HCT116 (cell line): ENCODE results near the gene DUOXA1. TPM values are rescaled to one million over a fixed set of nuclear protein-coding genes. Genes with fewer than 3 reads are reported as not detected.

Source experiments
- ATAC-seq: fragments of 200-7000 bp; cut with Tn5 transposase; 2 replicates; pipeline ENCODE4 v1.9.1; 2020; ENCODE audit warnings: mild to moderate bottlenecking, moderate library complexity
- BruUV-seq: library from RNA; stranded (reverse); fragments of 400-500 nt; replicated peaks from 2 replicates; lab custom pipeline; 2021; lab: Mats Ljungman, UMichigan
- CTCF ChIA-PET: fragments of 300-600 bp; sonication (Branson Sonifier 250); formaldehyde crosslinking; loops from one replicate; lab custom pipeline; 2021; ENCODE audit warnings: antibody characterized with exemption; lab: Charles Lee
- POLR2A ChIA-PET: fragments of 300-600, 350-600 bp; sonication (Branson Sonifier 250); formaldehyde crosslinking; loops from one replicate; lab custom pipeline; 2021; ENCODE audit warnings: antibody characterized with exemption; lab: Charles Lee
- RAD21 ChIA-PET, 2 experiments: fragments of 300-600 bp; sonication (Branson Sonifier 250); formaldehyde crosslinking; loops; one replicate each; lab custom pipeline; 2023; ENCODE audit warnings: low total read pairs in 2 of 2; ENCODE audit not compliant: uncharacterized antibody in 2 of 2, unreplicated experiment in 2 of 2, low non-redundant PET in 1 of 2; lab: Charles Lee
- DNase-seq: peaks from one replicate; pipeline ENCODE4 v3.0.0-alpha.2; 2010; ENCODE audit warnings: low read depth, low spot score
- H2AFZ ChIP-seq: fragments of 200-600 bp; shearing (Covaris generic), sonication (generic); 2 replicates; pipeline ENCODE4 v1.6.1; 2017; ENCODE audit warnings: low read depth, mixed run types, mixed read lengths, antibody characterized with exemption, low read length; ENCODE audit not compliant: poor library complexity, severe bottlenecking
- H3K27ac ChIP-seq: 2 replicates; pipeline ENCODE4 v1.5.1; 2012; ENCODE audit warnings: low read depth, low read length
- H3K27me3 ChIP-seq: fragments of 200-600 bp; sonication (generic); 2 replicates; pipeline ENCODE4 v1.6.1; 2016; ENCODE audit warnings: mixed run types, low read length, mixed read lengths; ENCODE audit not compliant: insufficient read depth
- H3K36me3 ChIP-seq, 2 experiments: fragments of 200-500 bp in 1 of 2; fragments of 200-600 bp in 1 of 2; sonication (Bioruptor generic) in 1 of 2; sonication (generic) in 1 of 2; 2 replicates each; pipeline versions ENCODE4 v1.5.1 to v1.6.1; 2014 to 2016; ENCODE audit warnings: low read length in 2 of 2, inconsistent platforms in 1 of 2, mixed read lengths in 1 of 2, mixed run types in 1 of 2; ENCODE audit not compliant: insufficient read depth in 2 of 2, control insufficient read depth in 1 of 2
- H3K4me1 ChIP-seq, 2 experiments: fragments of 200-600 bp in 1 of 2; sonication (generic) in 1 of 2; 2 replicates each; pipeline versions ENCODE4 v1.5.1 to v1.6.1; 2012 to 2017; ENCODE audit warnings: low read length in 2 of 2, inconsistent platforms in 1 of 2, mild to moderate bottlenecking in 1 of 2, mixed read lengths in 1 of 2, mixed run types in 1 of 2, moderate library complexity in 1 of 2; ENCODE audit not compliant: insufficient read depth in 2 of 2, control insufficient read depth in 1 of 2
- H3K4me2 ChIP-seq: fragments of 200-600 bp; sonication (generic); 2 replicates; pipeline ENCODE4 v1.6.1; 2017; ENCODE audit warnings: mixed run types, low read length, mixed read lengths
- H3K4me3 ChIP-seq, 2 experiments: fragments of 200-600 bp in 1 of 2; sonication (generic) in 1 of 2; replicated peaks in 1 of 2; 2 replicates each; pipeline ENCODE4 v1.5.1; 2011 to 2016; ENCODE audit warnings: low read length in 2 of 2, control low read depth in 1 of 2, low read depth in 1 of 2, mild to moderate bottlenecking in 1 of 2, mixed read lengths in 1 of 2, mixed run types in 1 of 2
- H3K79me2 ChIP-seq: fragments of 200-600 bp; sonication (generic); 2 replicates; pipeline ENCODE4 v1.6.1; 2017; ENCODE audit warnings: mild to moderate bottlenecking, mixed run types, low read length, moderate library complexity, mixed read lengths; ENCODE audit not compliant: insufficient read depth
- H3K9ac ChIP-seq: fragments of 200-600 bp; sonication (generic); 2 replicates; pipeline ENCODE4 v1.6.1; 2016; ENCODE audit warnings: low read length, mixed read lengths
- H3K9me2 ChIP-seq: fragments of 200-600 bp; sonication (generic), shearing (Covaris generic); 2 replicates; pipeline ENCODE4 v1.6.1; 2017; ENCODE audit warnings: mixed run types, mild to moderate bottlenecking, moderate library complexity; ENCODE audit not compliant: insufficient read depth
- H3K9me3 ChIP-seq, 2 experiments: fragments of 200-500 bp in 1 of 2; fragments of 200-600 bp in 1 of 2; sonication (Bioruptor generic) in 1 of 2; sonication (generic) in 1 of 2; 2 replicates each; pipeline ENCODE4 v1.6.1; 2014 to 2017; ENCODE audit warnings: low read length in 2 of 2, mixed read lengths in 2 of 2, inconsistent platforms in 1 of 2, low read depth in 1 of 2, mild to moderate bottlenecking in 1 of 2, mixed run types in 1 of 2, moderate library complexity in 1 of 2; ENCODE audit not compliant: control insufficient read depth in 1 of 2, insufficient read depth in 1 of 2
- H4K20me1 ChIP-seq: fragments of 200-600 bp; sonication (generic), shearing (Covaris generic); 2 replicates; pipeline ENCODE4 v1.6.1; 2017; ENCODE audit warnings: mixed run types, mild to moderate bottlenecking, moderate library complexity; ENCODE audit not compliant: insufficient read depth
- EZH2 ChIP-seq: fragments of 200-600 bp; sonication (generic); IDR thresholded peaks from 2 replicates; pipeline ENCODE4 v1.6.1; 2017; ENCODE audit warnings: antibody characterized with exemption, mixed run types
- POLR2A ChIP-seq: IDR thresholded peaks from 2 replicates; pipeline ENCODE4 v1.7.0; 2011; ENCODE audit warnings: borderline replicate concordance; ENCODE audit not compliant: insufficient read depth, insufficient read length; ENCODE audit errors: extremely low read depth
- SIN3A ChIP-seq: IDR thresholded peaks from 2 replicates; pipeline ENCODE4 v1.6.1; 2012; ENCODE audit warnings: low read depth
- SP1 ChIP-seq: IDR thresholded peaks from 2 replicates; pipeline ENCODE4 v1.6.1; 2012; ENCODE audit warnings: low read depth
- YY1 ChIP-seq: IDR thresholded peaks from 2 replicates; pipeline ENCODE4 v1.6.1; 2011; ENCODE audit warnings: low read length, low read depth, moderate library complexity, mild to moderate bottlenecking; ENCODE audit not compliant: insufficient replicate concordance; ENCODE audit errors: extremely low read depth
- ZFX ChIP-seq: fragments of 450-650 bp; IDR thresholded peaks from 2 replicates; pipeline ENCODE4 v1.6.1; 2017
- ZNF274 ChIP-seq: fragments of 200-500 bp; sonication (Bioruptor generic); IDR thresholded peaks from 2 replicates; pipeline ENCODE4 v1.6.1; 2014; ENCODE audit warnings: mild to moderate bottlenecking, low read depth, low read length, inconsistent platforms
- intact Hi-C: fragments of 100-400 bp; cut with micrococcal nuclease; formaldehyde crosslinking; loops from 2 replicates; pipeline ENCODE4 v1.10.0; 2022
- total RNA-seq: library from RNA; stranded (reverse); gene quantifications from one replicate; pipeline ENCODE4 v1.2.1, GENCODE V29; 2021; ENCODE audit not compliant: unreplicated experiment
- TF ChIP-seq, protein P1 (sequence below), 3 experiments: fragments of 200-600 bp in 1 of 3; sonication (generic) in 1 of 3; IDR thresholded peaks in 2 of 3; conservative IDR thresholded peaks in 1 of 3; 2 replicates each; pipeline ENCODE4 v1.5.1; 2012 to 2017; ENCODE audit warnings: low read depth in 2 of 3, low read length in 2 of 3, antibody characterized with exemption in 1 of 3, borderline replicate concordance in 1 of 3, control low read depth in 1 of 3, mild to moderate bottlenecking in 1 of 3, mixed read lengths in 1 of 3, mixed run types in 1 of 3, moderate library complexity in 1 of 3; ENCODE audit not compliant: insufficient read depth in 1 of 3

Gene DUOXA1
- total RNA-seq, 1 experiment from 2014 or later, result 2.3 TPM

DNA sequence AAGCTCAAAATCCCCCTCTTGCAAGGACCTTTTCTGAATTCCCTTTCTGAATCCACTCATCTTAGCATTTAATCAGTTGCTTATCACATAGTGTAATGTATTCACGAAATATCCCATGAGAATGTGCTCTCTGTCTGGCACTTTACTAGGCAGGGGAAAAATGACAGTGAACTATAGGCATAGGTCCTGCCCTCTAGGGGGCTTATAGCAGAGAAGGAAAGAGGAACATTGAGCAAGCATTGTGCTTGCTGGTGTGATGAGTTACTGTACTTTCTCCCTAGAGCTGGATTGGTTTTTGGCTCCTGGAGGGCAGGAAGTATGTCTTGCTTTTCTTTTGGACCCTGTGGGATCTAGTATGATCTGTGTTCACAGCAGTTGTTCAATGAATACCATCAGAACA lies 42.2 kb downstream of the DUOXA1 start:
- Histone ChIP-seq H3K9ac (no peak overlapping the region), H3K27me3 (peaks cover 7% of the 10 kb centered on the region; the same call in 1 of the 2 replicates)
- no peak for TF ChIP-seq YY1
- TF ChIP-seq, all 23 proteins: peak for 0
- H3K4me2 ChIP-seq, result no peak overlapping the region
- H3K9me2 ChIP-seq, result no peaks in the 10 kb centered on the region
- peaks cover 0 to 7% of the 10 kb centered on the region in 2 experiments; a peak in 1 of 4 replicates for H3K4me1 ChIP-seq
- ChIA-PET RAD21 (no interaction called here), CTCF (no interaction called here), POLR2A (no interaction called here)
- H3K9me3 ChIP-seq, result no peaks in the 10 kb centered on the region
- H2AFZ ChIP-seq, result no peak overlapping the region
- H3K27ac ChIP-seq, result no peak overlapping the region
- BruUV-seq, result no TSS peak
- intact Hi-C loops, result no loop called here
- H3K36me3 ChIP-seq, result no peaks in the 10 kb centered on the region
- no peaks in the 10 kb centered on the region for H3K79me2 ChIP-seq
- DNase-seq (no peak), ATAC-seq (peak; percentile 58; the same call in 1 of the 2 replicates)
- no peaks in the 10 kb centered on the region for H4K20me1 ChIP-seq
- no peak overlapping the region for H3K4me3 ChIP-seq

DNA sequence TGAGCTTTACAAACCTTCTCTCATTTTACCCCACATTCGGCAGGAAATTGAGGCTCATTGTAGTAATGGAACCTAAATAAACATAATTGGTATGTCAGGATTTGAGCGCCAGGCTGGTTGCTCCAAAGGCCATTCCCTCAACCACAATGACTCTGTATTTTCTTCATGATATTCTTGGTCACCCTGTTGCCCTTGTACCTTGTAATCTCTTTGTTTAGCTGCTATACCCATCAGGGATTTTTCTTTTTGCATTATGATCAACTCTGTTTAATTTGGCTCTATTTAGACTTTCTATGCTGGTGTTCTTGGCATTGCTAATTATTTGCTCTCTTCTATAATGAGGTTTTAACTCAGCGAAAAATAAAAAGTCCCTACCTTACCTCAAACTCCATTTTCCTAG lies 45.5 kb downstream of the DUOXA1 start:
- POLR2A ChIA-PET, result no interaction called here
- no peaks in the 10 kb centered on the region for H4K20me1 ChIP-seq
- no peak overlapping the region for H3K9ac ChIP-seq
- 0 out of 2 replicates have a peak, but pooled peaks cover under 1% of the 10 kb centered on the region for H3K27me3 ChIP-seq
- DNase-seq (no peak), ATAC-seq (no peak)
- H3K9me3 ChIP-seq, result no peaks in the 10 kb centered on the region
- no peak overlapping the region for H3K4me2 ChIP-seq
- H3K27ac ChIP-seq, result no peak overlapping the region
- no TSS peak for BruUV-seq
- no peak overlapping the region for H2AFZ ChIP-seq
- intact Hi-C loops, result no loop called here
- H3K36me3 ChIP-seq, result no peaks in the 10 kb centered on the region
- H3K4me3 ChIP-seq, result no peak overlapping the region
- TF ChIP-seq EZH2, result no peak
- peaks cover 0 to 7% of the 10 kb centered on the region in 2 experiments; a peak in 1 of 4 replicates for H3K4me1 ChIP-seq
- no peaks in the 10 kb centered on the region for H3K79me2 ChIP-seq
- CTCF ChIA-PET, result no interaction called here
- H3K9me2 ChIP-seq, result no peaks in the 10 kb centered on the region
- RAD21 ChIA-PET, result no interaction called here

DNA sequence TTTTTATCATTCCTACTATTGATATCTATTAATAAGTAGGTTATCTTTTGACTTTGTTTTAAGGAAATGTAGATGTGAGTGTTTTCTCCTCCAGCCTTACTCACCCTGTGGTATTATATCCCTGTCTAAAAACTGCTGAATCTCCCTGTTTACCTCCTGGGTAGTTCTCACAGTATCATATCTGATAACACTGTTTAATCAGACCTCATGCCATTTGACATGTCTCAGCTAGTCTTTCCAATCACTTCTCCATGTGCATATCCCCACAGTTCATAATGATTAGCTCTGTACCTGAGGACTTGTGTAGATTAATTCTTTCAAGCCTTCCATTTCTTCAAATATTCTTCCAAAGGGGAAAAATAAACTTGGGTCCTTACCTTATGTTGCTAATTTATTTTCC lies 46.5 kb downstream of the DUOXA1 start:
- no TSS peak for BruUV-seq
- Histone ChIP-seq H4K20me1 (no peaks in the 10 kb centered on the region), H3K4me2 (no peak overlapping the region), H3K27ac (no peak overlapping the region), H3K9ac (no peak overlapping the region), H3K4me1 (no peaks in the 10 kb centered on the region), H3K36me3 (no peaks in the 10 kb centered on the region), H2AFZ (no peak overlapping the region), H3K9me3 (no peaks in the 10 kb centered on the region), H3K27me3 (no peaks in the 10 kb centered on the region), H3K9me2 (no peaks in the 10 kb centered on the region), H3K4me3 (no peak overlapping the region), H3K79me2 (no peaks in the 10 kb centered on the region)
- DNase-seq, result no peak
- ATAC-seq, result no peak
- CTCF ChIA-PET, result no interaction called here
- intact Hi-C loops, result no loop called here
- RAD21 ChIA-PET, result no interaction called here
- POLR2A ChIA-PET, result no interaction called here
- TF ChIP-seq ZFX (no peak), EZH2 (no peak), SIN3A (no peak), ZNF274 (no peak), SP1 (no peak), POLR2A (no peak)
- TF ChIP-seq, protein P1, sequence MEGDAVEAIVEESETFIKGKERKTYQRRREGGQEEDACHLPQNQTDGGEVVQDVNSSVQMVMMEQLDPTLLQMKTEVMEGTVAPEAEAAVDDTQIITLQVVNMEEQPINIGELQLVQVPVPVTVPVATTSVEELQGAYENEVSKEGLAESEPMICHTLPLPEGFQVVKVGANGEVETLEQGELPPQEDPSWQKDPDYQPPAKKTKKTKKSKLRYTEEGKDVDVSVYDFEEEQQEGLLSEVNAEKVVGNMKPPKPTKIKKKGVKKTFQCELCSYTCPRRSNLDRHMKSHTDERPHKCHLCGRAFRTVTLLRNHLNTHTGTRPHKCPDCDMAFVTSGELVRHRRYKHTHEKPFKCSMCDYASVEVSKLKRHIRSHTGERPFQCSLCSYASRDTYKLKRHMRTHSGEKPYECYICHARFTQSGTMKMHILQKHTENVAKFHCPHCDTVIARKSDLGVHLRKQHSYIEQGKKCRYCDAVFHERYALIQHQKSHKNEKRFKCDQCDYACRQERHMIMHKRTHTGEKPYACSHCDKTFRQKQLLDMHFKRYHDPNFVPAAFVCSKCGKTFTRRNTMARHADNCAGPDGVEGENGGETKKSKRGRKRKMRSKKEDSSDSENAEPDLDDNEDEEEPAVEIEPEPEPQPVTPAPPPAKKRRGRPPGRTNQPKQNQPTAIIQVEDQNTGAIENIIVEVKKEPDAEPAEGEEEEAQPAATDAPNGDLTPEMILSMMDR (IDR thresholded peaks at IDR 0.05 in 2 of 3, conservative IDR thresholded peaks at IDR 0.05 in 1 of 3; ENCODE audit: borderline replicate concordance in 1 of 3, insufficient read depth in 1 of 3, low read depth in 2 of 3, low read length in 2 of 3), result no peak
